H54 (cell line): ENCODE measurements around the gene TMED5.
A peak's percentile ranks its signal among the peaks of the same experiment; 100 is the strongest.

ENCODE experiments used
- DNase-seq: peaks from one replicate; pipeline ENCODE4 v3.0.0; 2011; ENCODE audit warnings: low spot score, mixed read lengths; ENCODE audit not compliant: insufficient read length
- FAIRE-seq: peaks from 3 replicates; lab custom pipeline; 2011; peaks lifted over from hg19 to GRCh38; lab: Jason Lieb, UNC
- POLR2A ChIP-seq: IDR thresholded peaks from 2 replicates; pipeline ENCODE4 v1.6.1; 2011; ENCODE audit warnings: low read depth, mild to moderate bottlenecking, low read length

TMED5 gene

GRCh38 chr1:93123201-93123783 is 56.9 kb downstream of the TMED5 start:
- no peak for TF ChIP-seq POLR2A
- no peak for FAIRE-seq
- DNase-seq, result no peak

- FAIRE-seq (no peak), DNase-seq (no peak)
- TF ChIP-seq POLR2A, result no peak
Observed at GRCh38 chr1:93120614-93121013, 59.6 kb downstream of the TMED5 start.

GRCh38 chr1:93114391-93114790 is 65.8 kb downstream of the TMED5 start:
- DNase-seq (no peak), FAIRE-seq (peak; percentile 6)
- TF ChIP-seq POLR2A, result no peak

GRCh38 chr1:93113127-93113526 is 67.1 kb downstream of the TMED5 start:
- no peak for DNase-seq
- TF ChIP-seq POLR2A, result no peak
- FAIRE-seq, result no peak

DNA sequence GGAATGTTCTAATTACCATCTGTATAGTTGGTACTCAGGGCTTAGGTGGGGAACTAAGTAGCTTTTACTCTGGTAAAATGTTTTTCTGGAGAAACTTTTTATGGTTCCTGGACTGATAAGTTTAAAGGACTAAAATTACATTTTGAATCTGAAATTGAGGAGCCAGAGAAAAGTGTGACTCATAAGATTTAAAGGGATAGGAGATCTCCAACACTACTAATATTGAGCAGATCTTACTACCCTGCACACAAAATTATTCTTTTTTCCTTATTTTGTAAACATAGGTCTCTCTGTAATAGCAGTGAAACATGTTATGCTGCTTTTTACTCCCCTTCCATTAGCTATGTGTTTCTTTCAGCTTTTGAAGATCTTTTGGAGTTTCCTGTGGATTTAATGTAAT is 68.7 kb downstream of the TMED5 start:
- FAIRE-seq (no peak), DNase-seq (no peak)
- no peak for TF ChIP-seq POLR2A

GRCh38 chr1:93111065-93111464 is 69.1 kb downstream of the TMED5 start:
- FAIRE-seq (no peak), DNase-seq (no peak)
- no peak for TF ChIP-seq POLR2A

- no peak for TF ChIP-seq POLR2A
- DNase-seq (no peak), FAIRE-seq (peak; percentile 50)
Observed at GRCh38 chr1:93109578-93109977, 70.6 kb downstream of the TMED5 start.

GRCh38 chr1:93108335-93108734 is 71.9 kb downstream of the TMED5 start:
- DNase-seq (no peak), FAIRE-seq (no peak)
- no peak for TF ChIP-seq POLR2A

DNA sequence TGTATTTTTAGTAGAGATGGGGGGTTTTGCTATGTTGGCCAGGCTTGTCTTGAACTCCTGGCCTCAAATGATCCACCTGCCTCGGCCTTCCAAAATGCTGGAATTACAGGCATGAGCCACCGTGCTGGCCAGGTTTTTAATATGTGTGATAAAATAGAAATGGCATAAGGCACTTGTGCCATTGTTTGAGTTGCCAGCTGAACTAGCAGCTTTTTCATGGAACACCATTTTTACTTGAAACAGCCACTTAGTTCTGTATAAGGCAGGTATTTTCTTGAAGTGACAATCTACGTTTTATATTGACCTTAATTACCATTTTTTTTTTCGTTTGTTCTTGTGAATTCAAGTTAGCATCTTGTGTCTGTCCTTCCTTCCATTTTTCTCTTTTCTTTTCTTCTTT is 72.8 kb downstream of the TMED5 start:
- FAIRE-seq, result no peak
- DNase-seq, result no peak
- no peak for TF ChIP-seq POLR2A

DNA sequence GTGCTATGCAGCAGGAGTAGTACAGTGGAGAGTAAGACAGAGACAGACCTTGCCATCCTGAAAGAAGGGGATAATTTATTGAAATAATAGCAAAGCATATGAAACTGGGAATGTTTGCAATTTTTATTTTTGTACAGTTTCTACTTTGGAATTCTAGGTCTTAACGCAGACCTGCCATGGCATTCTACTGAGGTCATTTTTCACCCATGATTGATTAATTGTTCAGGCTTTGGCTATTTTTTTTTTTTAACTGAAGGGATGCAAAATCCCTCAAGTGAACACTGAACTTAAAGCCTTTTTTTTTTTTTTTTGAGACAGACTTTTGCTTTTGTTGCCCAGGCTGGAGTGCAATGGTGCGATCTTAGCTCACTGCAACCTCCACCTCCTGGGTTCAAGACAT is 74.0 kb downstream of the TMED5 start:
- no peak for TF ChIP-seq POLR2A
- no peak for DNase-seq
- FAIRE-seq, result no peak

- no peak for TF ChIP-seq POLR2A
- DNase-seq, result no peak
- no peak for FAIRE-seq
Observed at GRCh38 chr1:93102142-93102541, 78.1 kb downstream of the TMED5 start.
